ENCODE data around the gene RBP3. TPM values are rescaled to one million over a fixed set of nuclear protein-coding genes. Genes with fewer than 3 reads are reported as not detected.
A peak's percentile ranks its signal among the peaks of the same experiment; 100 is the strongest.

Gene RBP3
- total RNA-seq, 1 donor from 2014 or later, result not detected

- DNase-seq (no peak), ATAC-seq (no peak)
- intact Hi-C loops (cut with DNase I), result no loop called here
- Histone ChIP-seq H3K27ac (no peak overlapping the region), H3K27me3 (no peaks in the 10 kb centered on the region), H3K36me3 (no peaks in the 10 kb centered on the region), H3K4me1 (no peaks in the 10 kb centered on the region), H3K9me3 (no peaks in the 10 kb centered on the region), H3K4me3 (no peak overlapping the region)
- no peak for TF ChIP-seq CTCF (IDR thresholded peaks at IDR 0.05)
Observed at GRCh38 chr10:47367646-47368045, 19.5 kb downstream of the RBP3 start.

GRCh38 chr10:47368431-47369180, 20.4 kb downstream of the RBP3 start:
- no peak for ATAC-seq
- Histone ChIP-seq H3K4me3 (no peak overlapping the region), H3K36me3 (no peaks in the 10 kb centered on the region), H3K4me1 (no peaks in the 10 kb centered on the region), H3K9me3 (no peaks in the 10 kb centered on the region), H3K27ac (no peak overlapping the region), H3K27me3 (no peaks in the 10 kb centered on the region)
- no peak for TF ChIP-seq CTCF (IDR thresholded peaks at IDR 0.05)
- intact Hi-C loops (cut with DNase I), result no loop called here
- DNase-seq, result peak; percentile 57

- ATAC-seq, result no peak
- Histone ChIP-seq H3K4me1 (no peaks in the 10 kb centered on the region), H3K27me3 (no peaks in the 10 kb centered on the region), H3K4me3 (no peak overlapping the region), H3K27ac (no peak overlapping the region), H3K9me3 (no peaks in the 10 kb centered on the region), H3K36me3 (no peaks in the 10 kb centered on the region)
- peak; percentile 25 for DNase-seq
- TF ChIP-seq CTCF (IDR thresholded peaks at IDR 0.05), result no peak
- intact Hi-C loops (cut with DNase I), result no loop called here
Observed at GRCh38 chr10:47369251-47369894, 21.2 kb downstream of the RBP3 start.

GRCh38 chr10:47370015-47370767, 22.0 kb downstream of the RBP3 start:
- no peaks in the 10 kb centered on the region for H3K27me3 ChIP-seq
- TF ChIP-seq CTCF (IDR thresholded peaks at IDR 0.05), result no peak
- H3K36me3 ChIP-seq, result no peaks in the 10 kb centered on the region
- no peak overlapping the region for H3K27ac ChIP-seq
- H3K4me3 ChIP-seq, result no peak overlapping the region
- intact Hi-C loops (cut with DNase I), result no loop called here
- no peak for ATAC-seq
- DNase-seq, result peak; percentile 37
- H3K9me3 ChIP-seq, result no peaks in the 10 kb centered on the region
- H3K4me1 ChIP-seq, result no peaks in the 10 kb centered on the region

- Histone ChIP-seq H3K4me1 (no peaks in the 10 kb centered on the region), H3K9me3 (no peaks in the 10 kb centered on the region), H3K4me3 (no peak overlapping the region), H3K27me3 (no peaks in the 10 kb centered on the region), H3K36me3 (no peaks in the 10 kb centered on the region), H3K27ac (no peak overlapping the region)
- no peak for ATAC-seq
- no peak for TF ChIP-seq CTCF (IDR thresholded peaks at IDR 0.05)
- peak; percentile 48 for DNase-seq
- intact Hi-C loops (cut with DNase I), result no loop called here
Observed at GRCh38 chr10:47370878-47371277, 22.7 kb downstream of the RBP3 start.
